Loucy (cell line): ENCODE data around the gene KLHDC3.

Experiments
- EZH2phosphoT487 ChIP-seq: fragments of 200-600 bp; IDR thresholded peaks from 2 replicates; pipeline ENCODE4 v1.6.1; 2018; ENCODE audit warnings: antibody characterized with exemption, mild to moderate bottlenecking, moderate library complexity, borderline replicate concordance
- TF ChIP-seq, protein P1 (sequence below): fragments of 200-600 bp; sonication (generic); conservative IDR thresholded peaks from 2 replicates; pipeline ENCODE4 v1.5.1; 2014; ENCODE audit warnings: mild to moderate bottlenecking, antibody characterized with exemption, low read length

DNA sequence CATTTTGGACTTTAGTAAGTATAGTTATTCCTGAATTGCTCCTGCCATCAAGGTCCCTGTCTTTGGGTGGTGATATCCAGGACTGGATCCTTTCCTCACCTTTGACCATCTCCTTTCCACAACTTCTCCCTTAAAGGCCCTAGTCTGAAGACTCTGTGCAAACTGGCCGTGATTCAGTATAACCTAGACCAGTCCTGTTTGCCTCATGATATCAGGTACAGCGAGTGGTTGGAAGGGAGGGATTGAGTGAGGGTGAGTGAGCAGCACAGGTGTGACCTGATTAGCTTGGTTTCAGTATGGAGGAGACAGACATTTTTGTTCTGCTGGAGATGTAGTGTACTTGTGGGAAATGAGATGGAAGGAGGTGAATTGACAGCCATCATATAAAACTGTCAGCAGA lies 5.1 kb downstream of the KLHDC3 start:
- TF ChIP-seq, protein P1, sequence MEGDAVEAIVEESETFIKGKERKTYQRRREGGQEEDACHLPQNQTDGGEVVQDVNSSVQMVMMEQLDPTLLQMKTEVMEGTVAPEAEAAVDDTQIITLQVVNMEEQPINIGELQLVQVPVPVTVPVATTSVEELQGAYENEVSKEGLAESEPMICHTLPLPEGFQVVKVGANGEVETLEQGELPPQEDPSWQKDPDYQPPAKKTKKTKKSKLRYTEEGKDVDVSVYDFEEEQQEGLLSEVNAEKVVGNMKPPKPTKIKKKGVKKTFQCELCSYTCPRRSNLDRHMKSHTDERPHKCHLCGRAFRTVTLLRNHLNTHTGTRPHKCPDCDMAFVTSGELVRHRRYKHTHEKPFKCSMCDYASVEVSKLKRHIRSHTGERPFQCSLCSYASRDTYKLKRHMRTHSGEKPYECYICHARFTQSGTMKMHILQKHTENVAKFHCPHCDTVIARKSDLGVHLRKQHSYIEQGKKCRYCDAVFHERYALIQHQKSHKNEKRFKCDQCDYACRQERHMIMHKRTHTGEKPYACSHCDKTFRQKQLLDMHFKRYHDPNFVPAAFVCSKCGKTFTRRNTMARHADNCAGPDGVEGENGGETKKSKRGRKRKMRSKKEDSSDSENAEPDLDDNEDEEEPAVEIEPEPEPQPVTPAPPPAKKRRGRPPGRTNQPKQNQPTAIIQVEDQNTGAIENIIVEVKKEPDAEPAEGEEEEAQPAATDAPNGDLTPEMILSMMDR: no peak
- no peak for TF ChIP-seq EZH2phosphoT487
